ENCODE results near the gene C16orf92.
"Not testable (repeated sequence)": the region's sequence is repeated elsewhere in the genome, so short reads cannot be mapped to it uniquely, and the experiment has no call there.

C16orf92 gene

DNA sequence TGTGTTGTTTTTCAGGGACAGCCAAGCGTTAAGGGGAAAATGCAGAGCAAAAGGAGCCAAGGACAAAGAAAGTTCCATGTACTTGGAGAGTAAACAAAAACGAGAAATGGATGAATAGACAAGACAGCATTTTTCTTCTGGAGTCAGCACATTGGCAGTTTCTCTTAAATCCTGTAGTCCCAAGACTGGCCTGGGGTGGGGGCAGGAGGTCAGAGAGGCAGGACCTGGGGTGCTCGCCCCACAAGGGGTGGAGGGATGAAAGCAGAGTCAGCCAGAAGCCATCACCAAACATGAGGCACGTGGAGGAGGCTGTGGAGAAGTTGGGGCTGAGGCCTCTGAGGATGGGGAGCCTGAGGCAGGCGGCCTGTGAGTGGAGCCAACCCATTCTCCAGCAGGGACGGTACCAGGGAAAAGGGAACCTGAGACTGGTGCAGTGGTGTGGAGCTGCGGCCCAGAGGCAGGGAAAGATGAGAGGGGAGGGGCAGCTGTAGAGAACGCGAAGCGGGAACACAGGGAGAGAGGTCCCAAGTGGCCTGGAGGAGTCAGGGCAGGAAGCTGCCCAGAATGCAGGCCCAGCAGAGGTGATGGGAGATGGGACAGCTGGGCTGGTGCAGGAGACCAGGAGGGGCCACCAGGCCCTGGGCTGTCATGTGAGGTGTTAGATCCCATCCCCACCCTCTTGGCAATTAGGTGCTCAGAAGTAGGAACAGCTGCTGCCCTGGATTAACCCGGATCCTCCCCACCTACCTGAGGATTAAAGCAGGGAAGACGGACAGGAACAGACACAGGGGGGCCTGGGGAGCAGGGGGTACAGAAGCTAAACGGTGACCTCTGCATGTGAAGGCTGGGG, 4.8 kb downstream of the C16orf92 start:
- DNase-seq, result no peak

DNA sequence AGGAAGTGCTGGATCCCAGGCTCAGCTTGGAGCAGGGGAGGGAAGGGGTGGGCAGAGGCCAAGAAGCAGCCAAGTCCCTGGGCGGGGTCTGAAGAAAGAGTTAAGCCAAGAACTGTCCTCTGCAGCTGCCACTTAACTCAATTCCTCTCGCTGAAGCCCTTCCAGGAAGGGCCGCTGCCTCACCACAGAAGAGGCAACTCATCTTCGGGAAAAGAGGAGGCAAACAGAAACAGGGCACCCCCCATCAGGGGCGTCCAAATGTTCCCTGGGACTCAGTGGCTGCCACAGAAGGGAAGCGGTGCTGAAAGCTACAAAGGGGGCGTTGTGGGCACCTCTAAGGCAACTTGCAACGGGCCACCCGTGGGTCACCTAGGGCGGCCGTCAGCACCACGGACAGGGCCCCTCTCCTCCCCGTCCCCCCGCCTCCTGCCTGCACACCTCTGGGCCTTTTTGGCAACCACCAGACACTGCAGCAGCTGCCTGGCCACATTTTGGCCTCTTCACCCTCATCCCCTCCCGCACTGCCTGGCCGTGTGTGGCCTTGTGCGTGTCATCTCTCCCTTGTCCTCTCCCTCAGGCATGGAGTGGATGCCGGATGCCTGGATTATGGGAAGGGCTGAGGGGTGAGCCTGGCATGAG, 5.6 kb downstream of the C16orf92 start:
- peak; percentile 52 for DNase-seq

DNA sequence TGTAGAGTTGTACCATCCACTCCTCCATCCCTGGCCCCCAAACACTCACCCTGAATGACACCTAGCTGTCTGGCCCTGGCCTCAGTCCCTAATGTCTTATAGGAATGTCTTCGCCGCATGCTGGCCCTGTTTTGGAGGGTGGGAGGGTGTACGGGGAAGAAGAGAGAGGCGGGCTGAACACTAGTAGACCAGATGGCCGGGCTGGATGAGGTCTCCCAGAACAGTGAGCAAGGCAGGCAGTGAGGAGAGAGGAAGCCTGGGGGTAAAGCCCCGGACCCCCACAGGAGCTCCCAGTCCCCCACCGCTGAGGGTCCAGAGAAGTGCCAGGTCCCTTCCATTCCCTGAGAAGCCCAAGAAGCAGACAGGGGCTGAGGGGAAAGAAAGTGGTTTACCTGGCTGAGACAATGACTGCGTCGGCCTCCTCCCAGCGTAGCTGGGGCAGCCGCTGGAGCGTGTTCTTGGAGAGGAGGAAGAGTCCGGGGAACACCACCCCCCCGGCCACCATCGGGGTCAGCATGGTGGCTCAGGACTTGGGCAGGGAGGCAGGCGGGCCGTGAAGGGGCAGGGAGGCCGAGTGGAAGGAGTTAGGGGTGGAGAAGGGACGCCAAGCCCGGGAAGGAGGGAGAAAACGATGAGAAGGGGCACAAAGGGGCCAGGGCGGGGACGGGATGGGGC, 7.2 kb downstream of the C16orf92 start:
- no peak for DNase-seq

DNA sequence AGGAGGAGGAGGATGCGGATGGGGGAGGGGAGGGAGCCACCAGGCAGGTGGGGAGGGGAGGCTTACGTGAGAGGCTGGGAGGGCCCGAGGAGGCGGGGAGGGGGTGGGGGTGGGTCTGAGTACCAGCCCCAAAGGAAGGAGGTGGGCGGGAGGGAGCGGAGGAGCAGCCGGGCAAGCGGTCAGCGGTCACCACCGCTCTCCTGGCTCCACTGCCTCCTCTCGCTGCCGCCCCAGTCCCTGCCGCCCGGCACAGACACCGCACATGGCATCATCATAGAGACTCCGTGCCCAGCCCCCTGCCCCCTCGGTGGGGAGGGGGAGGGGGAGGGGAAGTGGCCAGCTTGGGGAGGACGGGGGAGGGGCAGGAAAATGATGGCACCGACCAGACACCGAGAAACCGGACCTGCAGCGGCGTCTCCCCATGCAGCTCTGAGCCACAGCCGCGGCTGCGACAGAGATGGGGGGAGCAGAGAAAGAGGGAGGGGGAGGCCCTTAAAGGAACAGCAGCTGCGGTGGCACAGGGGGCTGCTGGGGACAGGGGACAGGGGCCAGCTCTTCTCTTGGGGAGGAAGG, 7.9 kb downstream of the C16orf92 start, which contains the start of gene TLCD3B:
Gene TLCD3B (minus strand): TSS at position 431 of the 573 bp plus-strand sequence. CDS start 744 bp downstream, outside the sequence.
- DNase-seq, result no peak

DNA sequence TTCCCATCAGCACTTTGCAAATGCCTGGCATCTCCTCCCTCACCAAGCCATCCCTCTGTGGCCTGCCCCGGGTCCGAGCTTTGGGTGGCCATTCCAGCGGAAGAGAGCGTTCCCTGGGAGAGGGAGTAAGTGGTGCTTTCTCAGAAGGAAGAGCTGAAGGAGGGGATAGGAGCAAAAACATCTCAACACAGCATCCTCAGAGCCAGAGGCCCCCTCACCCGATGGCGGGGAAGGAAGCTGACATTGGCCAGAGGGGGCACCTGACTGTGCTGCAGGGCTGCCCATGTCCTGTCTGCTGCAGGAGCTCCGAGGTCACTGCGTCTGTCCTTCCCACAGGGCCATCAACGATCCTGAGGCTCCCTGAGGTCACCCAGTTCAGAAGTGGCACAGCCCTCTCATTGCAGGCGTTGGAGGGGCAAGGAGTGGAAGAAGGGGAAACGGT, 8.5 kb downstream of the C16orf92 start:
- DNase-seq, result no peak

DNA sequence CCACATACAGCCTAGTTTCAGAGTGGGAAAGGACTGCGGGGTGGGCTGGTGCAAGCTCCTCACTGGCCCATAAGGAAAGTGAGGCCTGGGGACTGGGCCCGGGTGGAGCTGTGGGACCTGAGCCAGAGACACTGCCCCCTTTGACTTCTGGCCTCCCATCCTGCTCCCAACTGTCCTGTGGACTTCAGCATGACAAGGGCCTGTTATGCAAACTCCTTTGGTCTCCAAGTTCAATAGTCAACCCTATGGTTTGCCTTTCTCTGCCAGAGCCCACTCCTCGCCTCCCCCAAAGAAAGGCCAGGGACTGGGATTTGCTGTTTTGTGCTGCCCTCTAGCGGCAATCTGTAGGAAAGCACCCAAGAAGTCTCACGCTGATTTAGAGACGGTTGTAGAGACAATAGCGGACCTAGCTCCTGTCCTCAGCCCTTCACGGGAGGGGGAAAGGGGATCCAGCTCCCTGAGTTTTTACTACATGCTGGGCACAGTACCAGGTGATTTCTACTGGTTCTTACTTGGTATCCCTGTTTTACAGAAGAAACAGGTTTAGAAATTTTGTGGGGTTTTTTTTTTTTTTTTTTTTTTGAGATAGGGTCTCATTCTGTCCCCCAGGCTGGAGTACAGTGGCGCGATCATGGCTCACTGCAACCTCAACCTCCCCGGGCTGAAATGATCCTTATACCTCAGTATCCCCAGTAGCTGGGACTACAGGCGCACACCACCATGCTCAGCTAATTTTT, 9.3 kb downstream of the C16orf92 start:
- peak; percentile 88 for DNase-seq

DNA sequence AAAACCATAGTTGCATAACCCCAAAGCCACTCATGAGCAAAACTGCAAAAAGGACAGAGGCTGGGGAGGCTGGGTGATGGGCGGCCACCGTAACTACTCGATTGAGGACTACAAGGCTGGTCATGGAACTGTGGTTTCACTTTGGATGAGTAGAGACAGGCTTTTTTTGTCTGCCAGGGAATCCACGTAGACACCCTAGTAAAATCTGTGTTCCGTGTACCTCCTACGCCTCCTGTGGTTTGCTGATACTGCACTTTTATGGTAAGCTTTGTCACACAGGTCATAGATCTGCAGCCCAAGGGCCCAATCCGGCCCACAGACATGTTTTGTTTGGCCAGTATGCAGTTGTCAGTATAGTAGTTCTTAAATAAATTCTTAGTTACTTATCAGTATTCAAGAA, 10.3 kb downstream of the C16orf92 start:
- no peak for DNase-seq

DNA sequence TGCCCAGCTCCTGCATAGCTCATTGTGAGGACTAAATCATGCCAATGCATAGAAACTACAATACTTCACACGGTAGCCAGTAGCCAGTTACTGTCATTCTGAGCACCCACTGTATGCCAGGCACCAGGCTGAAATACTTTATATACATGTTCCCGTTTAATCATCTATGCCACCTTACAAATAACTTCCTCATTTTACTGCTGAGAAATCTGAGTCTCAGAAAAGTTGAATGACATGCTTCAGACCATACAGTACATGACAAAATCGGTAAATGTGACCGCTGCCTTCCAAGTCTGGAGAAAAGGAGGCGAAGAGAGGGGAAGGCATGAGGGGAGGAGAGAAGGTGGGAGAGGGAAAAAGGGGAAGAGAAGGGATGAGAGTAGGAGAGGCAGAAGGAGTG, 17.2 kb downstream of the C16orf92 start:
- no peak for DNase-seq

DNA sequence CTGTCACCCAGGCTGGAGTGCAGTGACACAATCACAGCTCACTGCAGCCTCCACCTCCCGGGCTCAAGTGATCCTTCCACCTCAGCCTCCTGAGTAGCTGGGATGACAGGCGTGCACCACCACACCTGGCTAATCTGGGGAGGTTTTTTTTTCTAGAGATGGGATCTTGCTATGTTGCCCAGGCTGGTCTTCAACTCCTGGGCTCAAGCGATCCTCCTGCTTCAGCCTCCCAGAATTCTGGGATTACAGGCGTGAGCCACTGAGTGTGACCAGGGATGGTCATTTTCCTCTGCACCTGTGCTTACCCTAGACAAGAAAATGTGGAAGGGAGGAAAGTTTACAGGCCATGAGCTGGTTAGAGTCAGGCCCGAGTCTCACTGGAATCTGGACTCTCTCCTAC, 17.7 kb downstream of the C16orf92 start:
- DNase-seq, result not testable (repeated sequence)

DNA sequence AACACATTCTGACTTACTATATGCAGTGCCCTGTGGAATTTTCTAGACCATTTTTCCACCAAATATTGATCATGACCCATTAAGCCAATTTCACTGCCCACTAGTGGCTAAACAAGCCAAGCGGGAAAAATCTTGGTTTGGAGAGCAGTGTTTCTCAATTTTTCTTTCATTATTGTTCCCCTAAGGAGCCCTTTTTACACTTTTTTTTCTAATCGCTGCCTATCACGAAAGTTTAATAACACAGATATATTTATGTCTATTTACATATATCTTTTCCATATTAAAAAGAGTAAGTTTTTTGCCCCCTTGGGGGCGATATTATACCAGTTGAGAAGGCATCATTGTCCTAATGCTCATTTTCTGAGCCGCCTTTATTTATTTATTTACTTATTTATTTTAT, 18.8 kb downstream of the C16orf92 start:
- DNase-seq, result peak; percentile 15

DNA sequence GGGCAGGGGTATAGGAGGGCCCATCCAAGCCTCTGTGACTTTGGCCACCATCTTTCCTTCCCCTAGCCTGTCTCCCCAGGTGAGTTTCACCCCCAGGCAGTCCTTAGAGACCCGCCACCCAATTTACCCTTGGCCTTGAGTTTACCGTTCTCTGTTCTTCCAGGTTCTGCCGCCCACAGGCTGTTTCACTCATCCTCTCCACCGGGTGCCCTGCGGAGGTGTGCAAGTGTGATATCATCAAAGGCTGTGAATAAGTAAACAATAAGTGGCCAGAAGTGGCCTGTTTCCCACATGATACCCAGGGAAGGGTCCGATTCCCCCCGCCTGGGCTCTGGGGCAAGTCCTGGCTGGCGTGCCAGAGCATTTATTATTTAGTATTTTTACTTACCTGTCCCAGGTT, 23.2 kb downstream of the C16orf92 start:
- no peak for DNase-seq

DNA sequence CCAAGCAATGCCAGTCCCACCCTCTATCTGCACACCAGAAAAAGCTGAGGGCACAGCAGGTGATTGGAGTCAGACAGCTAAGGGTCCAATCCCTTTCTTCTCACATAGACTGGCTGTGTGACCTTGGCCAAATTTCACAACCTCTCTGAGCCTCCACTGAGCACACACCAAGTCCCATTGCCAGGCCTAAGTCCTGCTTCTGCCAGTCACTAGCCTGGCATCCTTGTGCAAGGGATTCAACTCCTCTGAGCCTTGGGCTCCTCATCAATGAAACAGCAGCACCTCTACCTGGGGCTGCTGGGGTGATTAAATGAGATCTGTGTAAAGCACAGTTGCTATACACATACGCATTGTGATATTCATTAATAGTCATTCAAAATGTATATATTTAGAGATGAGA, 23.6 kb downstream of the C16orf92 start:
- no peak for DNase-seq

DNA sequence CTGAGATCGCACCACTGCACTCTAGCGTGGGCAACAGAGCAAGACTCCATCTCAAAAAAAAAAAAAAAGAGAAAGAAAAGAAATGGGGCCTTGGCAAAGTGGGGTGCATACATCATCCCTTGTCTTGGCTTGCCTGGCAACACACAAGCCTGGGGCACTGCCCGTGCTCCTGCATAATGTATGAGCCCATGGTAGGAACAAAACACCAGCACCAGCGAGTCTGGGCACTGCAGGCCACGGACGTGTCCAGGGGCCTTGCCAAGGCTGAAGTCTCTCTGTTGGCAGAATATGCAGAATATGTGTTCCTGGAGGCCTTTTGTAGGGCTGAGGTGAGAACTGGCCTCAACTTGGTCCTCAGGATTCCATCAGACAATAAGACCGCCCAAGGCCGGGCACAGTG, 26.9 kb downstream of the C16orf92 start:
- no peak for DNase-seq

DNA sequence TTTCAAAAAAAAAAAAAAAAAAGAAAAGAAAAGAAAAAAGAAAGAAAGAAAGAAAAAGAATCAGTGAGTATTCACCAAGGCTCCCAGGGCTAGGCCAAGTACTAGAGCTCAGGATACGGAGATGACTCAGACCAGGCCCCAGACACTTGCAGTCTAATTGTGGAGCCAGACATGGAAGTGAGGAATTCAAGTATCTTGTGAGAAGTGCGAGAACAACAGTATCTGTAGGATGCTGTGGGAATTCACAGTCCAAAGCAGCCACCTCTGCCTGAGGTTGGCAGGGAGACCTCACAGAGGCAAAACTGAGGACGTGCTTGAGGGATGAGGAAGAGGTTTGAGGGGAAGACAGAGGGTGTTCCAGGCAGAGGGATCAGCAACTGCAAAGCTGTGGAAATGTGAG, 28.5 kb downstream of the C16orf92 start:
- no peak for DNase-seq

DNA sequence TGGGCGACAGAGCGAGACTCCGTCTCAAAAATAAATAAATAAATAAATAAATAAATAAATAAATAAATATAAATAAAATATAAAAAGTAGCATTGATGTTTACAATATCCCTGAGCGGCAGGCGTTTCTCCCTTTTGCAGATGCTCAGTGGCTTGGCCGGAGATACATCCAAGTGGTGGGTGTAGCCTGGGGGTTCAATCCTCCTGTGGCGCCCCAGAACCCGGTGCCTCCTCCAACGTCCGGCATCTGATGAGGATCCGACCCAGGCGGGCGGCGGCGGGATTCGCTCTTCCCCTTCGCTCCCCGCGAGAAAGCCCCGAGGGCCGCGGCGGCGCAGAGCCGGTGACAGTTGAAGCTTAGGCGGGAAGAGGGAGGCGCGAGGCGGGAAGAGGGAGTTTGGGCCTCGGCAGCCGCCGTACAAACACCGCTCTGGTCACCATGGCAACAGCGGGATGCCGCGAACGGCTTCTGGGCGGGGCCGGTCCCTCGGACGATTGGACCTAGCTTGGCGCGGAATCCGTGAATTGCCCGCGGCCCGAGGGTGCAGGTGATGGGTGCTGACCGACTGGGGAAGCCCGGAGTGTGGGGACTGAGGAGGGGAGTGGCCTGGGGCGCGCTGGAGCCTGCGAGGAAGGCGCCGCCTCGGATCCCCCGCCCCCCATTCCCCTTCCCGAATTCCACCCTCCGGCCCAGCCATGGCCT, 29.8 kb downstream of the C16orf92 start:
- peak; percentile 99 for DNase-seq

DNA sequence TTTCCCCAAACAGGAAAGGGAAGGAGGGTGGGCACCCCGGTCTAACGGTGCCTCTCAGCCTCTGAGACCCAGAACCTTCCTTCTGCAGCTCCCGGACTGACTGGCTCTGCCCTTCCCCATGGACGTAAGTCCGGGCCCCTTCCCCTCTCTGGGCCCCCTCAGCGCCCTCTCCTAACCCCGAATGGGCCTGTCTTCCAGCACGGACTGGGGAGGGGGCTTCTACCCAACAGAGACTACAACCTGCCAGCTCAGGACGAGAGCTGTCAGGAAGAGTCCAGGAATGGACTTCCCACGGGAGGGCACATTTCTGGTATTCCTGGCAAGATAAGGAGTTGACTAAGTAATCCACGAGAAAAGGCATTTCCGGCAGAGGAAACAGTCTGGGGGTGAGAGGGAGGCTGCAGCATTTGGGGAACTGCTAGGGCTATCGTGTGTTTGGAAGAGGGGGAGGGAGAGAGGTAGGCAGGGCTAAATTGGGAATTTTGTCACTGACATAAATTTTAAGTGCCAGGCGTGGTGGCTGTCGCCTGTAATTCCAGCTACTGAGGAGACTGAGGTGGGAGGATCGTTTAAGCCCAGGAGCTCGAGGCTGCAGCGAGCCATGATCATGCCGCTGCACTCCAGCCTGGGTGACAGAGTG, 30.5 kb downstream of the C16orf92 start:
- DNase-seq, result no peak

DNA sequence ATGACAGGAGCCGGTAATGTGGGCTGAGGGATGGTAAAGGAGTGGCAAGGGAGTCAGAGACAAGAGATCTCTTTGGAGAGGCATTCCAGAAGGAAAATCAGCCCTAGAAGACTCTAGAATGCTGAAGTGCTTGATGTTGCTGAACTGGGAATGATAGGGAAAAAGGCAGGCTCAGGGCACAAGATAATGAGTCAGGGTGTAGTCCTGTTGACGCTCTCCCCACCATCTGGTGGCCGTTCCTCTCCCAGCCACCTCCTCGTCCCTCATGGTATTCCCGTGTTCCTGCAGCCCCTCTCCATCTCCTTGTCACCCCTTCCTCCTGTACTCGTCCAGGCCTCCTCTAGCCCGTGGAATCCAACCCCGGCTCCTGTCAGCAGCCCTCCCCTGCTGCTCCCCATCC, 31.5 kb downstream of the C16orf92 start:
- DNase-seq, result no peak

DNA sequence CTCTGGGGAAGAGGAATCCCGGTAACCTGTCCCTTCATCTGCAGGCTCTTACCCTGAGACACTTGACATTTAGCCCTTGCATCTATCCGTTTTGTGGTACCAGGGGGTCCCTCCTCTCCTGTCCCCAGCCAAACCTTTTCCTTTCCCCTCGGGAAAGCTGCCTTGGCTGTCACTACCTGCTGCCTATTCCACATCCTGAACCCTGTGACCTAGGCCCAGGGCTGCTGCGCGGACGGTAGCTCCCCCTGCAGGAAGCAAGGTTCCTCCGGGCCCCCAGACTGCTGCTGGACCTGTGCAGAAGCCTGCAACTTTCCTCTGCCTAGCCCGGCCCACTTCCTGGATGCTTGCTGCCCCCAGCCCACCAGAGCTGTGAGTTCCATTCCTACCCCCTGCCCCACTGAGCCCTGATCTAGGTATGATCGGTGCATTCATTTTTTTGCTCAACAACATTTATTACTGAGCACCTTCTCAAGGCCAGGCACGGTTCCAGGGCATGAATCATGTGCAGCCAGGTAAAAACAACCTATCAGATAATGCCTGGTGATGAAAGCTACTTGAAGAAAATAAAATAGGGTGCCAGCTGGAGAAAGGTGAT, 32.1 kb downstream of the C16orf92 start:
- DNase-seq, result peak; percentile 55

DNA sequence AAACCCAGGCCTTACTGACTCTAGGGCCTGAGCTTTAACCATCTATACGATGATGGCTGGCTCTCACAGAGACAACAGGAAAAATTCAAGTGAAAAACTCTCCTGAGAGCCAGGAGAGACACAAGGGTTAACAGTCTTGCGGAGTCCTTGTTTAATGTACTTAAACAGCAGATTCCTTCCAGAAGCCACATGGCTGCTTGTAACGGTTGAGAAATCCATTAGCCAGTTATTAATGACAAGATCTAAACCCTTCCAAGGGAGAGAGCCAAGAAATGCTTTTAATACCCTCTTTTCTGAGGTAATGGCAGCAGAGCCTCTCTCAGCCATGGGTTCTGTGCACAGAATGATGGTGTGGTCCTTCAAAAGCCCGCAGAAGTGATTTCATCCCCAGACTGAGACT, 37.3 kb downstream of the C16orf92 start:
- DNase-seq, result no peak

DNA sequence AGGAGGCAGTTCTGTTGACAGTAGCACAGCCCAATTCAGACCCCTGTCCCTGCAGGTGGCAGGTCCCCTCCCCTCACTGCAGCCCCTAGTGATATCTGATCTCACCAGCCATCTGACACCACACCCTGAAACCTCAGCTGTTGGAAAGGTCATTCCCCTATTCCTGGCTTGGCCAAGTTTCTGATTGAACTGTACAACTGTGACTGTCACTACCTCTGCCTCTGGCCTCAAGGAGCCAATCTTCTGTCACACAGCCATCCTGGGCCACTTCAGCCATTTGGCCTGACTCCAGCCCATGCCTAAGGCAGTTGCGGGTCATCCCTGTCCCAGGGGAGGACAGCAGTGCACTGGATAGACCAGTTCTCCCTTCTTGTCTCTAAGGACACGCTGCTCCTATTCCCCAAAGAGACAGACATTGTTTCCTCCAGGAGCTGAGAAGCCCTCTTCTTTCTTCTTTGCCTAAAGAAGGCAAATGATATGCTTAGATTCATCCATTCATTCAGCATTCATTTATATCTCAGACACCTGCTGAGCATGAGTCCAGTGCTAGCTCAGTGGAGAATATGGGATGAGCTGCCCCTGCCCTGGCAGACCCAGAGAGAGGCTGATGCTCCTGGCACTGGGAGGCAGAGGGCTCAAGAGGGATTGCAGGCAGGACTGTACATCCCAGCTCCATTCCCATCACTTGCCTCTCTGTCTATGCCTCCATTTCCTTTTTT, 38.0 kb downstream of the C16orf92 start:
- DNase-seq, result no peak
